WTC11 (cell line): ENCODE results near the gene IDH1. TPM values are rescaled to one million over a fixed set of nuclear protein-coding genes. Genes with fewer than 3 reads are reported as not detected.

ENCODE experiments used
- ATAC-seq: fragments of 200-7000 bp; cut with Tn5 transposase; 2 replicates; pipeline ENCODE4 v1.10.0; 2021; ENCODE audit warnings: mild to moderate bottlenecking, moderate library complexity
- CTCF ChIA-PET: fragments of 300-600 bp; sonication (Branson Sonifier 250); formaldehyde crosslinking; loops from one replicate; lab custom pipeline; 2021; ENCODE audit warnings: antibody characterized with exemption; lab: Charles Lee
- POLR2A ChIA-PET: fragments of 350-600 bp; sonication (Branson Sonifier 250); formaldehyde crosslinking; loops from one replicate; lab custom pipeline; 2021; ENCODE audit warnings: antibody characterized with exemption; lab: Charles Lee
- DNase-seq: peaks from one replicate; pipeline ENCODE4 v3.0.0; 2021; ENCODE audit warnings: low spot score
- H3K27ac Mint-ChIP-seq: 2 replicates; pipeline ENCODE4 v1.8.0; 2021; ENCODE audit warnings: mixed read lengths
- H3K27me3 Mint-ChIP-seq: 2 replicates; pipeline ENCODE4 v1.8.0; 2021; ENCODE audit warnings: low read depth, mild to moderate bottlenecking, moderate library complexity, mixed read lengths
- H3K36me3 Mint-ChIP-seq: 2 replicates; pipeline ENCODE4 v1.8.0; 2021; ENCODE audit warnings: mixed read lengths
- H3K4me1 Mint-ChIP-seq: 2 replicates; pipeline ENCODE4 v1.8.0; 2022; ENCODE audit warnings: mixed read lengths
- H3K4me3 Mint-ChIP-seq: 2 replicates; pipeline ENCODE4 v1.8.0; 2021; ENCODE audit warnings: mild to moderate bottlenecking, moderate library complexity, mixed read lengths
- H3K9me3 Mint-ChIP-seq: 2 replicates; pipeline ENCODE4 v1.8.0; 2021; ENCODE audit warnings: mixed read lengths
- E2F1 ChIP-seq: sonication (generic); formaldehyde crosslinking; IDR thresholded peaks from 2 replicates; pipeline ENCODE4 v1.8.0; 2022; ENCODE audit warnings: mild to moderate bottlenecking, missing genetic modification reagents
- EMX1 ChIP-seq: fragments of 250-450 bp; sonication (Bioruptor Pico); IDR thresholded peaks from 2 replicates; pipeline ENCODE4 v1.8.0; 2021; ENCODE audit warnings: mild to moderate bottlenecking
- ERG ChIP-seq: fragments of 250-450 bp; sonication (Bioruptor Pico); IDR thresholded peaks from 2 replicates; pipeline ENCODE4 v1.8.0; 2021; ENCODE audit warnings: mild to moderate bottlenecking
- ETV6 ChIP-seq: sonication (generic); formaldehyde crosslinking; IDR thresholded peaks from 2 replicates; pipeline ENCODE4 v1.8.1; 2022; ENCODE audit warnings: mild to moderate bottlenecking, missing genetic modification reagents
- IRF1 ChIP-seq: sonication (generic); formaldehyde crosslinking; IDR thresholded peaks from 2 replicates; pipeline ENCODE4 v1.8.0; 2023; ENCODE audit warnings: missing genetic modification reagents
- IRF2 ChIP-seq: sonication (generic); formaldehyde crosslinking; IDR thresholded peaks from 2 replicates; pipeline ENCODE4 v1.8.0; 2022; ENCODE audit warnings: low read depth, missing genetic modification reagents, borderline replicate concordance
- KAT7 ChIP-seq: sonication (generic); formaldehyde crosslinking; IDR thresholded peaks from 2 replicates; pipeline ENCODE4 v1.8.1; 2023; ENCODE audit warnings: missing genetic modification reagents, mild to moderate bottlenecking, borderline replicate concordance
- NFATC4 ChIP-seq: fragments of 250-450 bp; sonication (Bioruptor Pico); IDR thresholded peaks from 2 replicates; pipeline ENCODE4 v1.9.0; 2021; ENCODE audit warnings: mild to moderate bottlenecking
- NFYB ChIP-seq: sonication (generic); formaldehyde crosslinking; conservative IDR thresholded peaks from 2 replicates; pipeline ENCODE4 v1.8.0; 2022; ENCODE audit warnings: low read depth, missing genetic modification reagents
- PRDM15 ChIP-seq: sonication (generic); formaldehyde crosslinking; IDR thresholded peaks from 2 replicates; pipeline ENCODE4 v1.8.0; 2022; ENCODE audit warnings: missing genetic modification reagents
- SMAD4 ChIP-seq: sonication (generic); formaldehyde crosslinking; IDR thresholded peaks from 2 replicates; pipeline ENCODE4 v1.8.0; 2022; ENCODE audit warnings: mild to moderate bottlenecking, missing genetic modification reagents
- SP1 ChIP-seq: sonication (generic); formaldehyde crosslinking; conservative IDR thresholded peaks from 2 replicates; pipeline ENCODE4 v1.8.1; 2022; ENCODE audit warnings: missing genetic modification reagents
- TEAD1 ChIP-seq: sonication (generic); formaldehyde crosslinking; IDR thresholded peaks from 2 replicates; pipeline ENCODE4 v1.8.0; 2022; ENCODE audit warnings: mild to moderate bottlenecking, missing genetic modification reagents
- USF2 ChIP-seq: sonication (generic); formaldehyde crosslinking; IDR thresholded peaks from 2 replicates; pipeline ENCODE4 v1.8.1; 2023; ENCODE audit warnings: mild to moderate bottlenecking, missing genetic modification reagents, moderate library complexity
- ZNF121 ChIP-seq: sonication (generic); formaldehyde crosslinking; IDR thresholded peaks from 2 replicates; pipeline ENCODE4 v1.8.0; 2023; ENCODE audit warnings: missing genetic modification reagents
- ZNF317 ChIP-seq: sonication (generic); formaldehyde crosslinking; IDR thresholded peaks from 2 replicates; pipeline ENCODE4 v1.8.1; 2023; ENCODE audit warnings: low read depth, mild to moderate bottlenecking, moderate library complexity, missing genetic modification reagents, borderline replicate concordance
- ZNF423 ChIP-seq: fragments of 250-450 bp; sonication (Bioruptor Pico); IDR thresholded peaks from 2 replicates; pipeline ENCODE4 v2.1.2; 2022; ENCODE audit warnings: mild to moderate bottlenecking, moderate library complexity
- ZNF532 ChIP-seq: fragments of 250-450 bp; sonication (Bioruptor Pico); IDR thresholded peaks from 2 replicates; pipeline ENCODE4 v1.9.0; 2021; ENCODE audit warnings: mild to moderate bottlenecking, borderline replicate concordance
- total RNA-seq: library from RNA; stranded (reverse); gene quantifications from 3 replicates; pipeline ENCODE4 v1.2.3, GENCODE V29; 2021

IDH1 gene
- total RNA-seq, 1 experiment from 2014 or later = 352 TPM

GRCh38 chr2:208296610-208297009 is 41.7 kb upstream of the IDH1 start:
- Mint-ChIP-seq H3K36me3 (peaks cover 46% of the 10 kb centered on the region), H3K9me3 (no peaks in the 10 kb centered on the region), H3K27ac (no peak overlapping the region), H3K27me3 (no peaks in the 10 kb centered on the region), H3K4me3 (no peak overlapping the region), H3K4me1 (no peaks in the 10 kb centered on the region)
- TF ChIP-seq ZNF317 (CRISPR knock-in tag) (no peak), ZNF423 (CRISPR knock-in tag) (no peak), NFYB (CRISPR knock-in tag) (no peak), IRF1 (CRISPR knock-in tag) (no peak), EMX1 (no peak), TEAD1 (CRISPR knock-in tag) (no peak), KAT7 (CRISPR knock-in tag) (no peak), ZNF121 (no peak), USF2 (CRISPR knock-in tag) (no peak), IRF2 (no peak), ERG (no peak), SMAD4 (CRISPR knock-in tag) (no peak), SP1 (CRISPR knock-in tag) (no peak)
- ATAC-seq (no peak), DNase-seq (no peak)
- POLR2A ChIA-PET = no interaction called here
- CTCF ChIA-PET = no interaction called here

- H3K4me3 Mint-ChIP-seq = no peak overlapping the region
- CTCF ChIA-PET = no interaction called here
- TF ChIP-seq PRDM15 (no peak), ETV6 (CRISPR knock-in tag) (no peak), ZNF532 (CRISPR knock-in tag) (no peak), E2F1 (no peak), NFATC4 (CRISPR knock-in tag) (no peak), IRF1 (CRISPR knock-in tag) (no peak)
Observed at GRCh38 chr2:208295834-208296233, 41.0 kb upstream of the IDH1 start.

More at GRCh38 chr2:208295834-208296233, 41.0 kb upstream of the IDH1 start:
- Mint-ChIP-seq H3K36me3 (peaks cover 43% of the 10 kb centered on the region), H3K27ac (no peak overlapping the region), H3K9me3 (peaks cover 2% of the 10 kb centered on the region), H3K4me1 (no peaks in the 10 kb centered on the region), H3K27me3 (no peaks in the 10 kb centered on the region)
- DNase-seq = no peak
- POLR2A ChIA-PET = no interaction called here
- no peak for ATAC-seq
